ENCODE results near the gene ABHD6.
"Not testable (repeated sequence)": the region's sequence is repeated elsewhere in the genome, so short reads cannot be mapped to it uniquely, and the experiment has no call there.

ABHD6 gene

DNA sequence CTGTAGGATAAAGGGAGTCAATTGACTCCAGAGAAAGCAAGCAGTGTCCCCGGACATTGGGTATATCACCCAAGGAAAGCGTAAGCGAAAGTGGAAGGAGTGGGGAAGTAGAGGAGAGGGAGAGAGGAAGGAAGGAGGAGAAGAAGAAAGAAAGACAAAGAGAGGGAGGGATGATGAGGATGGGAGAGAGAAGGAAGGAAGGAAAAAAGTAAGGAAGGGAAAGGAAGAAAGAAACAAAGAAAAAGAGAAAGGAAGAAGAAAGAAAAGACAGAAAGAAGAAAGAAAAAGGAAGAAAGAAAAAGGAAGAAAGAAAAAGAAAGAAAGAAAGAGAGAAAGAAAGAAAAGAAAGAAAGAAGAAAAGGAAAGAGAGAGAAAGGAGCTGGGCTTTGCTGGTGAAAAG, 27.7 kb upstream of the ABHD6 start:
- no peak for DNase-seq (ENCODE audit: low spot score)

DNA sequence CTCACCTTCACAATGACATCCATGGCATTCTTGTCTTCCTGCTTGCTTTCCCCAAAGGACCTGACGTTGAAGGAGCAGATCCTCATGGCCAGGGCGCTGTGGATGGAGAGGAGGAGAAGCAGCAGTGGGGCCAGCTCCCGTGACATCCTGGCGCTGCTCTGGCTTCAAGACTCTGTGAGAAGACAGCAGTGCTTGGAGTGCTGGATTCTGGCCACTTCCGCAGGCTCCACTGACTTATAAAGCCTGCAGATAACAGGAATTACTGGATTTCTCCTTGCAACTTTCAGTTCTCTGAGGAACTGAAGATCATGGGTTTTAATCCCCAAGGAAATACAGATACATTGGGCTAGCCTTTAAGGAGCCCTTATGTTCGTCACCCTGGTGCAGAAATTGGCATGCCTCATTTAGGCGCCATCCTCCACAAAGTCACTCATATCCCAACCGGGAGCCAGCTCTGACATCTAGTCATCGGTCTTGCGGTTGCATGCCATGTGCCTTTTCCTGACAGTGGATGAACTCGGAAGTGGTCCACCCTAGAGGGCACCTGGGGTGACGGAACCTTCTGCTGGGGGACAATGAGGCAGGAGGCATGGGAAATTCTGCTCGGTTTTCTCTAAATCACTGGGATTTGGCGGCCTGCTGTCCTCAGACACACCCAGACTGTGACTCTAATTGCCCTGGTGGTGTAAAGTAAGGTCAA, 26.7 kb upstream of the ABHD6 start, which contains the start of gene DNASE1L3:
Gene DNASE1L3, minus strand, starts transcription at position 212 of the 700 bp plus-strand sequence. Its CDS starts 66 bp downstream, at position 146.
- DNase-seq (ENCODE audit: low spot score) = no peak

DNA sequence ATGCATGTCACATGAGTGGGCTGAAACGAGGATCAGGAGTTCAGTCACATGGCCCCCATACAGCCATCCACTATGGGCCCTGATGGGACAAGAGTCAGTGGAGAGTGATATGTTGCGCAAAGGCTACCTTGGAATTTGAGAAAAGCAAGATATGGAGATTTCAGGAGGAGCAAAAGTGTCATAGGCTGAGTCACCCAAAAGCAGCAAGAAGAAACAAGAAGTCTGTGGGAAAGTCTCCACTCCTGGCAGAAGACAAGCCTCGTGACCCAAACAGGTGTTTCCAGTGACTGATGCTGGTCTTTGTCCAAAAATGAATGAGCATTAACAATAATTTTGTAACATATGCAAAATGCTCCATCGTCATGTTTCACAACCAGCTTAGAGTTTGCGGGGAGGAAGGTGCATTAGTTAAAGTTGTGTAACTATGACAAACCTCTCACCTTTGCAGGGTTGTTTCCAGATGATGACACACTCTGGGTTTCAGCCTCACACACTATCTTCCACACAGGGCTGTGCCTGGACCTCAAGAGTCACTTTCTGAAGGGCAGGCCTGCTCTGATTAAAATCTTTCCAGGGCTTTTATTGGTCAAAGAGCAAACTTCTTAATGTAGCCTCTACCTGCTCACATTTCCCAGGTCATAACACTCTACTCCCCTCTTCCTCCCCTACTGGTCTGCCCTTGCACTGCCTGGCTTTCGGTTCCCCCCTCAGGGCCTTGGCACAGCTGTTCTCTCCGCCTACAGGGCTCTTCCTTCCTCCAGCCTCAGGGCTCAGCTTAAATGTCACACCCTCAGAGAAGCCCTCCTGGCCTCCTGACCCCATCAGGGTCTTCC, 22.9 kb upstream of the ABHD6 start:
- DNase-seq (ENCODE audit: low spot score) = no peak

DNA sequence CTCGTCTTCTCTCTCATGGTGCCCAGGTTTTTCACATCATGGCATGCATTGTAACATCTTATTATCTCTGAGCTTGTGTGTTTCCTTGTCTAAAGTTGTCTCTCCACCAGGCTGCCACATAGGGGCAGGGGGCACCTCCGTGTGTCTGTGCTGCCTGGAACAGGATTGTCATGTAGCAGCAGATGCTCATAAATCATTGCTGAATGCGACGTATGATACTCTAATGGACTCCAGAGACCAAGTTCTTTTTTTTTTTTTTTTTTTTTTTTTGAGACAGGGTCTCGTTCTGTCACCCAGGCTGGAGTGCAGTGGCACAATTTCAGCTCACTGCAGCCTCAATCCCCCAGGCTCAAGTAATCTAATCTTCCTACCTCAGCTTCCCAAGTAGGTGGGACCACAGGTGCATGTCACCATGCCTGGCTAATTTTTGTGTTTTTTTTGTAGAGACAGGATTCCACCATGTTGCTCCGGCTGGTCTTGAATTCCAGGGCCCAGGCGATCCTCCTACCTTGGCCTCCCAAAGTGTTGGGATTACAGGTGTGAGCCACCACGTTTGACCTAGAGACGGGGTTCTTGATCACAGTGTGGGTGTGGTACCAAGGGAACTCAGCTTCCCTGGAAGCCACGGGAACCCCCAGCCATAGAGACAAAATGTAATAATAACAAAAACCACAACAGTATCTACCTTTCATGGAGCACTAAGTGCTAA, 22.1 kb upstream of the ABHD6 start:
- DNase-seq (ENCODE audit: low spot score) = no peak

DNA sequence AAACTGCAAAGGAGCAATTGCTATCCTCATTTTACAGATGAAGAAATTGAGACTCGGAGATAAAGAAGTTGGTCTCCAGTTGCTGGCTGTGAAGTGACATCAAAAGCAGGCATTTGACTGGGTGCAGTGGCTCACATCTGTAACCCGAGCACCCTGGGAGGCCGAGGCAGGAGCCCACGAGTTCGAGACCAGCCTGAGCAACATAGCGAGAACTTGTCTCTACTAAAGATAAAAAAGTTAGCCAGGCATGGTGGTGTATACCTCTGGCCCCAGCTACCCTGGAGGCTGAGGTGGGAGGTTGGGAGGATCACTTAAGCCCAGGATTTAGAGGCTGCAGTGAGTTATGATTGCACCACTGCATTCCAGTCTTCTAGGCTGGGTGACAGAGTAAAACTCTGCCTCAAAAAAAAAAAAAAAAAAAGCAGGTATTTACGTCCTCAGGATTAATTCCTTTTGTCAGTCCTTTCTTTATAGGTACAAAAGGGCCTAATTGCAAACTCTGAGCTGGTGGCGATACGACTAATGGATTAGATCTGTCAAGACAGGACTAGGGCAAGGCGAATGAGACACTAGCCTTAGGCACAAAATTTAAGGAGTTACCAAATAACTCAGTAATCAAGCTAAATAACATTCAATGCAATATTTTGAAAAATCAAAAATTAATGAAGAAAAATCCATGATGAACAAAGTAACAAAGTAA, 20.9 kb upstream of the ABHD6 start:
- DNase-seq (ENCODE audit: low spot score) = no peak

DNA sequence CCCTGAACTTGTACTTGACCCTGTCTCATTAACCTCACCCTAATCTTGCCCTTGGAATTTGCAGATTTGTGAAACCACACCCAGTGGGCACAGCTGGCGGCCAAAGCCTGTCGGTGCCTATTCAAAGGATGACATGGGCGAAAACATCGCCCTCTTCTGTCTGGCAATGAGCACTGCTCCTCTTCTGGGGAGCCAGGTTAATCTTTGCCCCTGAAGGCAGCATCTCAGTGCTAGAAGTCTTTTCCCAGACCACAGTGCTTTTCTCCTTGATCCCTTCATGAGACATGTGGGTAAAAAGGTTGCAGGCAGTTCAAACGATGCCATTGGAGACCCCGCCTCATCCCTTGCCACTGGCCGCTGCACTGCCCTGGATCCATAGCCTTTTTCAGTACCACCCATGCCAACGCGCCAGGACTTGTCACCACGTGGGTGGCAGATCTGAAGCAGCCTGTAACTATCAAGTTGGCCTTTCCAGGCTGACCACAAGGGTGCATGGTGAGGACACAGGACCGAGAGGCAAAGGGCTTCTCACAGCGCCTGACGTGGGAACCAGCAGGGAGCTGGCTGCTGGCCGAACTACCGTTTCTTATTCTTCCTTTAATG, 20.3 kb upstream of the ABHD6 start:
- peak; percentile 46 for DNase-seq (ENCODE audit: low spot score)

DNA sequence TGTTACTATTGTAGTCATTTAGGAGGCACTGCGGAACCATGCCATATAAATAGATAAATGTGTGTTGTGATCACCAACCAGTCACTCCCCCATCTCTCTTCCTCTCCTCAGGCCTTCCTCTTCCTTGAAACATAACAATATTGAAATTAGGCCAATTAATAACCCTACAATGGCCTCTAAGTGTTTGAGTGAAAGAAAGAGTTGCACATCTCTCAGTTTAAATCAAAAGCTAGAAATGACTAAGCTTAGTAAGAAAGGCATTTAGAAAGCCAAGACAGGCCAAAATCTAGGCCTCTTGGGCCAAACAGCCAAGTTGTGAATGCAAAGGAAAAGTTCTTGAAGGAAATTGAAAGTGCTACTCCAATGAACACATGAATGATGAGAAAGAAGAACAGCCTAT, 18.7 kb upstream of the ABHD6 start:
- no peak for DNase-seq (ENCODE audit: low spot score)

DNA sequence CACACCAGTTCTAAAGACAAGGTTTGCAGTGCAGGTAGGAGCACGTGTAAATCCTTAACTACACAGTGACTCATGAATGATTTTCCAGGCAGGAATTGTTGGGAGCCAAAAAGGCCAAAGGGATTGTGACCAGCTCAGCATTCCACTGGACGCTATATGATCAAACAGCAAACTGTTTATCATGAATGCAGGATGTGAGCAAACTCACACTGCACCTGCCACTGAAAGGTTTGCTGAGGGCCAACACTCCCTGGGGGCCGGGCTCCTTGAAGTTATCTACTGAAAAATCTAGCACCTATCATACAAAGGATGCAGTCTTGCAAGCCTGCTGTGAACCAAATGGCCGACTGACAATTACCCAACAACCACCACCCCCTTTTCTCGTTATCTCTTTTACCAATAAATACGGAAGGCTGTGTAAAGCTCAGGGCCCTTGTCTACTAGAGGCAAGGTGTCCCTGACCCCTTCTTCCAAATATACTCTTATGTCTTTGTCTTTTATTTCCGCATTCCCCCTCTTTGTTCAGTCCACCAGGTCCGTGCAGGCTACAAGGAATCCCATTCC, 15.3 kb upstream of the ABHD6 start:
- no peak for DNase-seq (ENCODE audit: low spot score)

DNA sequence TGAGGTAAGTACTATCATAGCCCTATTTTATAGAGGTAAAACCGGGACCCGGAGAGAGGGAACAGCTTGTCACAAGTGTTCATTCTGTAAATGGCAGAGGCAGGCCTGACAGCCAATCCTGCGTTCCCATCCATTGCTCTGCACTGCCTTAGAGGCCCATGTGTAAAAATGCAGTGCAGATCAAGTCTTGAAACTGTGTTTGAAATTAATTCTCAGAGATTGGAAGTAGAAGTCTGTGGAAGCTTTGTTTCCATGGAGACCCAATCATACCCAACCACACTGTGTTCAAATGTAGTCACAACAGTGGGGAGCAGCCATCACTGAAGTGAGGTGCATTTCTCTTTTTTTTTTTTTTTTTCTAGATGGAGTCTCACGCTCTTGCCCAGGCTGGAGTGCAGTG, 13.7 kb upstream of the ABHD6 start:
- DNase-seq (ENCODE audit: low spot score) = no peak

DNA sequence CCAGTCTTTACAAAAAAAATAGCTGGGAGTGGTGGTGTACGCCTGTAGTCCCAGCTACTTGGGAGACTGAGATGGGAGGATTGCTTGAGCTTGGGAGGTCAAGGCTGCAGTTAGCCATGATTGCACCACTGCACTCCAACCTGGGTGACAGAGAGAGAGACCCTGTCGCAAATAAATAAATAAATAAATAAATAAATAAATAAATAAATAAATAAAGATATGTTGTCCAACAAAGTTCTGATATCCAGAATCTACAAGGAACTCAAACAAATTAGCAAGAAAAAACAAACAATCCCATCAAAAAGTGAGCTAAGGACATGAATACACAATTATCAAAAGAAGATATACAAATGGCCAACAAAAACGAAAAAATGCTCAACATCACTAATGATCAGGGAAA, 9.7 kb upstream of the ABHD6 start:
- DNase-seq (ENCODE audit: low spot score) = not testable (repeated sequence)

DNA sequence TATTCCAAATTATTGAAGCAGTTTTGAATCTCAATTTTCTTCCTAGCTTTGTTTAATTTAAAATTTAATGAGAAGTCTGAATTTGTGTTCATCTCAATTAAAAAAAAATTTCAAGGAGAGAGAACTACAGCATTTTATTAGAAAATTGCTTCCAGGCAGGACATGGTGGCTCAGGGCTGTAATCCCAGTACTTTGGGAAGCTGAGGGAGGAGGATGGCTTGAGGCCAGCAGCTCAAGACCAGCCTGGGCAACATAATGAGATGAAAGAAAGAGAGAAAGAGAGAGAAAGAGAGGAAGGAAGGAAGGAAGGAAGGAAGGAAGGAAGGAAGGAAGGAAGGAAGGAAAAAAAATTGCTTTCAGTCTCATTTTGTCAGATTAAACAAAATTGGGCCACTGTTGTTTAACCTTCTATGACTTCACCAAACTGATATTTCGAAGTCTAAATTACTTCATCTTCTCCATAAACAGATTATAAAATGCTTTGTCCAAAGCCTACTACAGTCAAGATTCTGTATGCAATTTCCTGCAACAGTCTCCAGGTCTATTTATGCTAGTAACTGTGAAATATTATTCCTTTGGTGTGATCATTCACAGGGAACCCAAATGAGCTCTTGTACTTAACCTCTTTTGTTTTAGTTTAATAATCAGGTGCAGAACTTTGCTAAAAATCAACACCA, 6.6 kb upstream of the ABHD6 start:
- DNase-seq (ENCODE audit: low spot score) = no peak

DNA sequence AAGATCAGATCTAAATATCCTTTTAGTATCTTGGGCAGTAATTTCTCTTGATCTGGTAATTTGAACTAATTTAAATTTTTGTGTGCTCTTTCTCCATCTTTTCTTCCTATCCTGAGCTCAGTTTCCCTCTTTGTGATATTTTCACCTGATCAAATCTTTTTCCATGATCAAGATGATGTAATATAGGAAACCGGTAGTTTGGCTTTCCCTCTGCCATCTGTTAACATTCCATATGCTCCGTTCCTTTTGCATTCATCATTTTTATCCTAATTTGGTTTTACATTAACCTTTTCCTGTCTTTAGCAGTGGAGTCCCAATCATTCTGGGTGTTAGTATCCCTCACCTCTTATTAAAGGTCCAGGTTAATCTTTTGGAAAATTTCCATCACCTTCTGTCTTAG, 5.9 kb upstream of the ABHD6 start:
- DNase-seq (ENCODE audit: low spot score) = no peak

DNA sequence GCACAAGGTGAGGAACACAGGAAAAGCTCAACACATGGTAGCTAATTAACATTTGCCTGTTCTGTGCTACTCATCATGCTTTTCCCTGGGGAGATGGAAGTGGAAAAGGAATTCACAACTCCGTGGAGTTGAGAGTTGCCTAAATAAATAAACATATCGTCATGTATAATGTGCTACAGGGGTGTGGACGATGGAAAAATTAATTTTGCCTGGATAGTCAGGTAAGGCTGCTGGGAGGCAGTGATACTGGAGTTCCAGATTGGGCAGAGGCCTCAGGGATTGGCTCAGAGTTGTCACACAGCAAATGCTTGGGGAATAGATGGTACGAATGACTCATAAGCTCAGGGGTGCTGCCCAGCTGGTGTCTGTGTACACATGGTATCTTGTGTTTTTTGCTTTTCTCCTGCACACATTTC, 3.1 kb upstream of the ABHD6 start:
- DNase-seq (ENCODE audit: low spot score) = peak; percentile 45

DNA sequence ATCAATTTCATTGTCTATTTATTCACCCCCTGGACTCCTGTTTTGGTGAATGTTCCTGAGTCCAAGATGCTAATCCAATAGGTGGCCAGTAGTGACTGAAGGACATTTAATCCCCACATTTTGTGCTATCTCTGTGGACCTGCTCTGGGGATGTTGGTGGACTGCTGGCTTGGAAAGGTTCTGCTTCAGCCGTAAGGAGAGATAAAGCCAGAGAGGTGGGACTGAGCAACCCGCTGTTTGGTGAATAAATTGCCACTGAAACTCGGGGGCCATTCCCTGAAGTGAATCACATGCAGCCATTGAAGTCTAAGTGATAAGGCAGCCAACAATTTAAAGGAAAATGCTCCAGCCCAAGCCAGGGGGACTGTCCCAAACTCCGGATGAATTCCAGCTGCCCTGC, 1.6 kb upstream of the ABHD6 start:
- DNase-seq (ENCODE audit: low spot score) = no peak

DNA sequence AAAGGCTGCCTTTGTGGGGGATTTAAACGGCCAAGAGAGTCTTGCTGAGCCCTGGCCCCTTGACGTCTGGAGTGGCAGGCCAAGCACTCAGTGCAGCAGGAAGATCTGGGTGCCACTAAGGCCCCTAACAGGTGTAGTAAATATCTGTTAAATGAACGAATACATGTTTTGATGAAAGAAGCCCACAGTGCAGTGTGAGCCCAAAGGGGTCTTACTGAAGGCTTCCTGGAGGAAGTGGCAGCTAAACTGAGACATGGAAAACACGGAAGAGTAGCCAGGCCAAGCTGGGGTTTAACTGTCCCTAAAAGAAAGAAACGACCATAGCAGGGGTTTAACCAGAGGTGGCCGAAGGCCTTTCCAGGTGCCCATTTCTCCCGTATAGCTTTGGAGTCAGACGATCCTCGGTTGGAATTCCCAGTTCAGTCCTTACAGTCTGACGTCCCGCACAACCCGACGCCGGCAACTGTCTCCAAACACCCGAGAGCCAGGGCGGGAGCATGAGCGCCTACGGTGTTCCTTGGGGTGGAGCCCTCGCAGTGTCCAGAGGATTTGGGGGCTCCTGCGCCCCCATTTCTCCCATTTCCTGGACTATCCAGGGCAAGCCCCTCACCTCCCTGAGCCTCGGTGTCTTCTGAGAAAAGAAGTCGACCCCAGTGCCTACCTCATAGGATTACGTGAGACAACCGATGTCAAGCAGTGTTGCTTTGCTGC, 910 bp upstream of the ABHD6 start:
- no peak for DNase-seq (ENCODE audit: low spot score)

DNA sequence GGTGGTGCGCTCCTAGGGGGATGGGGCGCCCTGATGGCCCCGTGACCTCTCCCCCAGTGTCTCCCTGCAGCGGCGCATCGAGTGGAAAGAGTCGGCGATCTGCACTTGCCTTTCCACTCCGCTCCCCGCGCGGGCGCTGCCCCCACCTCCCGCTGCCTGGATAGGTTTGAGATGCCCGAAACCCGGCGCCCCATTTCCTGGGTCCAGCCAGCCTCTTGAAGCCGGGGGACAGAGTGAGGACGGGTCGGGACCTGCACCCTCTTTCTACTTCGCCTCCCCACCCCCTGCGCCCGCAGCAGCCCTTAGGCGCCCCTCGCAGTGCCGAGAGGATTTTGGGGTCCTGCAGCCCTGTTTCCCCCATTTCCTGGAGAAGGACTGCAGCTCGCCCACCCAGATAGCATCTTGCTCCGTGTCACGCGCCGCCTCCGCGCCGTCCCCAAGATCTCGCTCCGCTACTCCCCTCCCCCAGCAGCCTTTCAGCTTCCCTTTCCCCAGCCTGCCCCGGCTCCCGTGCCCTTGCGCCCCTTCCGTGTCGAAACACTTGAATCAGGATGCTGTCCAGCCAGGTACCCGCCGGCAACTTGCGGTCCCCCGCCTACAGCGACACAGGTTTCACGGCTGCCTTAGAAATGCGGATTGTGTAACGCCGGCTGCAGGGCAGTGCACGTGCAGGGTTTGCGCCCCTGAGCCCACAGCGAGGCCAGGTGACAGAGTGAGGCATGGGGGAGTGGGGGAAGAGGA, 519 bp downstream of the ABHD6 start:
- DNase-seq (ENCODE audit: low spot score) = peak; percentile 55

DNA sequence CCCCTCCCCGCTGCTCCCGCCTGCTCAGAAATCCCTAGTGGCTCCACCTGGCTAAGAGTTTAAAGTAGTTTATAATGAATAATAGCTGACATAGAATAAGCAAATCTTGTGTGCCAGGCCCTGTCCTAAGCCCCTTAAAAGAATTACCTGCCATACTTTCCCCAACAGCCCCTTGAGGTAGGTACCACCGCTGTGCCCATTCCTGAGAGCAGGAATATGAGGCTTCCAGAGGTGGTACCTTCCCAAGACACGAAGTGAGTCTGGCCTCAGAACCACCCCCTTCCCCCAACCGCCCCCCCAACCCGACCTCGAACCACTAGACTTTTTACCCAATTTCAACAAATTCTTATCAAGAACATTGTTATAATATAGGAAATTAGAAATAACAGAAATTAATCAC, 1.2 kb downstream of the ABHD6 start:
- no peak for DNase-seq (ENCODE audit: low spot score)

DNA sequence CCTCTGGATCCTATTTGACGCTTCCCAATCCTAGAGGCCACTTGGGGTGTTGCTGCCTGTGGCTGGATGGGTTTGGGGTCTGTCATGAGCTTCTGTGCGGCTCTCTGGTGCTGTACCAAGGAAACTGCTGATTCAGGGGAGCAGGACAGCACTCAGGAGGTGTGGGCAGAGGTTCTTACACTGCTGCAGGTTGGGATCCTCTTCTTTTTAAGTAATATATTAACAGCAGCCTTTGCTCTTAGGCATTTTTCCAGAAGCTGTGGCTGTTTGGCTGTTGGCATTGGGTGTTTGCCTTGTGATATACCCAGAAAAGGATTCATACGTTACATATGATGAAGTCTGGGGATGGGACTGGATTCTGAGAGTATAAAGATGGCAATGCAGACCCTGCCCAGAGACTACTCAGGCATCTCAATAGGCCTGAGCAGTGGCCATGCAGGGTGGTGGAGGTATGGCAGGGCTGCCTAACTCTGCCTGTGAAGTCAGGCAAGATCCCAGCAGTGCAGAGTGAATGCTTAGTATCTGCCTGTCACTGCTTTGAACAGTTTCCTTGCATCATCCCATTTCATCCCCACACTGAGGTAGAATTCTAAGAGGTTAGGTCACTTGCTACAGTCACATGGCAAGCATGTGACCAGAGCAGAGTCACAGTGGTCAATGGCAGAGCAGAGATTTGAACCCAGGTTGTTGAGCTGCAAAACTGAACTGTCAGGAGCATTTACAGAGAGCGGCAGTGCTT, 3.9 kb downstream of the ABHD6 start:
- no peak for DNase-seq (ENCODE audit: low spot score)

DNA sequence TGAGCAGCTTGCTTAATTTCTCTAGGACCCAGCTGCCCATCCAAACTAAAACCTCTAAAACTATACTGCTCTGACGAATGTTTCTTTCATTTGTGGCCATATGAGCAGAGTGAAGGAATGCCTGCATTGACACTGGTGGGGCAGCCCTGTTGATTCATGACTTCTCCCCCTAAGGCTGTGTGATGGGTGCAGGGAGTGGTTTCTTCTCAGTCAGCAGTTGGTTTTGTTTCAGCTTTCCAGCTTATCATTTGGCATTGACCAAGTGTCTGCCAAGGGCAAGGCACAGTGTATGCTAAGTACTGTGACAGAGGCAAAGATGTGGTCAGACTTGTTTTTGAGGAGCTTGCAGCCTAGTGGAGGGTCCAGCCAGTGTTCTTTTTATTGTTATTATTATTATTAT, 4.7 kb downstream of the ABHD6 start:
- DNase-seq (ENCODE audit: low spot score) = no peak

Data from hepatic stellate cell (primary cell).